GM12874 (cell line): Measurements from ENCODE around the gene CCDC91.

ENCODE experiments used
- TF ChIP-seq, protein P1 (sequence below): IDR thresholded peaks from 2 replicates; pipeline ENCODE4 v1.5.1; 2011; ENCODE audit warnings: low read depth, mild to moderate bottlenecking, control low read depth, low read length, moderate library complexity; ENCODE audit not compliant: insufficient read depth

CCDC91 gene

DNA sequence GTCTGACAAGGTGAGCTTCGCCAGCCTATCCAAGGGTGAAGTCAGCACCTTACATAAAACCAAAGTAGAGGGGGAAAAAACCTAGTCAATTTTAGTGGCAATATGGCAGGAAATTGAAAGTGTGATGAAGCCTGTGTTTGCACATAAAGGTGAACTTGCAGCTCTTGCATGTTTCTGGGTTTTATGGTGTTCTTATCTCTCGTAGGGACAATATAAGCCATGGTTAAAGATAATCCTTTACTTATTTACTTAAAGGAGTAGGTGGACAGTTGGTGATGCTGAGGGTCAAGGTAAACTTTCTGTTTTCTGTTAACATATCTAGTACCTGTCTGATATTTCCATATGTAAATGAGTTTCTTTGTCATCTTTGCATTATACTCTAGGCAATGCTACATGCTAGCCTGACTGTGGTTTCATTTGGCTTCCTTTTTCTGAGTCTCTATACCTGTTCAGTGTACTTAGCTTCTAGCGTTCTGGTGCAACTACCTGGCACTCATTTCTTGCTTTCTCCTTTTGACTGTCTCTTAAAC, 32.8 kb downstream of the CCDC91 start:
- TF ChIP-seq, protein P1, sequence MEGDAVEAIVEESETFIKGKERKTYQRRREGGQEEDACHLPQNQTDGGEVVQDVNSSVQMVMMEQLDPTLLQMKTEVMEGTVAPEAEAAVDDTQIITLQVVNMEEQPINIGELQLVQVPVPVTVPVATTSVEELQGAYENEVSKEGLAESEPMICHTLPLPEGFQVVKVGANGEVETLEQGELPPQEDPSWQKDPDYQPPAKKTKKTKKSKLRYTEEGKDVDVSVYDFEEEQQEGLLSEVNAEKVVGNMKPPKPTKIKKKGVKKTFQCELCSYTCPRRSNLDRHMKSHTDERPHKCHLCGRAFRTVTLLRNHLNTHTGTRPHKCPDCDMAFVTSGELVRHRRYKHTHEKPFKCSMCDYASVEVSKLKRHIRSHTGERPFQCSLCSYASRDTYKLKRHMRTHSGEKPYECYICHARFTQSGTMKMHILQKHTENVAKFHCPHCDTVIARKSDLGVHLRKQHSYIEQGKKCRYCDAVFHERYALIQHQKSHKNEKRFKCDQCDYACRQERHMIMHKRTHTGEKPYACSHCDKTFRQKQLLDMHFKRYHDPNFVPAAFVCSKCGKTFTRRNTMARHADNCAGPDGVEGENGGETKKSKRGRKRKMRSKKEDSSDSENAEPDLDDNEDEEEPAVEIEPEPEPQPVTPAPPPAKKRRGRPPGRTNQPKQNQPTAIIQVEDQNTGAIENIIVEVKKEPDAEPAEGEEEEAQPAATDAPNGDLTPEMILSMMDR: no peak

DNA sequence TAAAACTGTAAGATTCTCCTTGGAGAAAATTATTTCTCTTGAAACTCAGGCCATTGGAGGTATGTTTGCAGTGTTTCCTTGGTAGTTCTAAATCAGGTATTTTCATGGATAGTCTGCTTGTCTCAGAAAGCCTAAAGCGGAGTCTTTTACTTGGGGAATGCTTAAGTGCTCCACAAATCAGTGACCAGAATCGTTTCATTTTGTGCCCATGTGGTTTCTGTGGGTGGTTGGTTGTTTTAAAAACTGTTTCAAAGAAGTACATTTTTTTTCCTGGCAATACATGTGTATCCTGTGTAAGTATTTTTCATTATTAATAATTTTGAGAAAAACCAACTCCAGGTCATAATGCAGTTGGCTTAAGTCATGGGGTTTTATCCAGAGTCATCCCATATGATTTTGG, 33.6 kb downstream of the CCDC91 start:
- TF ChIP-seq, protein P1: no peak

DNA sequence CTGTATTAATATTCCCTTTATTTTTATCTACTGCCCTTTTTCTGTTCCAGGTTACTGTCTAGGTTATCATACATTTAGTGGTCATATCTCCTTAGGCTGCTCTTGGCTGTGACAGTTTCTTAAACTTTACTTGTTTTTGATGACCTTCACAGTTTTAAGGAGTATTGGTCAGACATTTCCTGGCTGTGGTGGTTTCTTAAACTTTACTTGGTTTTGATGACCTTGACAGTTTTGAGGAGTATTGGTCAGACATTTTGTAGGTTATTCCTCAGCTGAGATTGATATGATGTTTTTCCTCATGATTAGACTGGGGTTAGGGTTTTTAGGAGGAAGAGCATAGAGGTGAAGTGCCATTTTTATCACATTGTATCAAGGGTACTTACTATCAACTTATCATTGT, 36.4 kb downstream of the CCDC91 start:
- TF ChIP-seq, protein P1: no peak

DNA sequence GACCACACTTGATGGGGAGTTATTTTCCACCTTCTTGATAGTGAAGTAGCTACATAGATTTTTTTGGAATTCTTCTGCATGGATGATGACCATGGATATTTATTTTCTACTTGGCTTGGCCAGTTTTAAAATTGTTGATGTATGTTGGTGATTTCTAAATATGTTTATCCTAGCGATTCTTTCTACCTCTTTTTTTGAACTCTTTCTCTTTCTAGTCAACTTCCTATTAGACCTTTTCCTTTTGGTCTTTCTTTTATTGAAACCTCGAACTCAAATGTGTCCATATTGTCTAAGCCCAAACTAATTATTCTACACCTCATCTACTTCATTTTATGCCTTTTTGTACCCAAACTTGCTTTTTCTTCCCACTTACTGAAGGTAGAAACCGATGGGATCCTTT, 37.0 kb downstream of the CCDC91 start:
- TF ChIP-seq, protein P1: no peak

DNA sequence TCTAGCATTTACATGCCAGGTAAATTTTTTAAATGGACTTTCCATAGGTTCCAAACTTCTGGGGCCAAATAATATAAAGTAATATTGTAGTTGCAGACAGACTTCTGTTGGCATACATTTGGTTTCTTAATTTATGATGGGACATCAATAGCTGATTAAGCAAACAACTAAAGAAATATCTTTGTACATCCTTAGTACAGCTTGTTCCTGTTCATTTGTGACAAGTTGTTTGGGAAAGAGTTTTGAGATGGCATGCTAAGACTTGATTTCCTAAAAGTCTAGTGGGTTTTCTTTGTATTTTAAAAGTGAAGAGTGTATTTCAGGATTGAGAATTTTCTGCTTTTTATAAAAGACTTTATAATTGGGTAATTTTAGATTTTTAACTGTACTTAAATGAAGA, 41.0 kb downstream of the CCDC91 start:
- TF ChIP-seq, protein P1: no peak

DNA sequence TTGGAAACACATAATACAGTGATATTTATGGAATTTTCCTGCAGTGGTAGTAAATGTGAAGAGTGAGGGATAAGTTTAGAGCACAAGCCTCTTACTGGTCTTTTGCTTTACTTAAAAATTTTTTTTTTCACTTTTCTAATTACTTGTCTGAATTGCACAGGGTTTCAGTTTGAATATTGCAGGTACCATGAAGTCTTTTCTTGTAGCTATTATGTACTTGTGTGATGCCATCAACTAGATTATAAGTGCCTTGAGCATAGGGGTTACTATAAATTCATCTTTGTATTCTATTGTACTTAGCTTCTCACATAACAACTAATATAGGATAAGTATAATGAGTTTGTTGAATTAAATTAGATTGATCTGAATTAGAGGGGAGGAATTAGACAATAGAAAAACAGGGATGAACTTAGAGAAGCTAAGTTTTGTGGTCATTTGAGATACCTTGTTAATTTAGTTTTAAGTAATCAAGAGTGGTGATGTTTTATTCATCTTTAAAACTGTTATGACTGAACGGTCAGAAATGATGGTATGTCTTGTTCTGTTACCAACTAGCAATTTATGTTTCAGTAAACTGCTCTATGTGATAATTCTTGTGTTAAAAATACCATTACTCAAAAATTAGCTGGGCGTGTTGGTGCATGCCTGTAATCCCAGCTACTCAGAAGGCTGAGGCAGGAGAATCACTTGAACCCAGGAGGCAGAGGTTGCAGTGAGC, 42.1 kb downstream of the CCDC91 start:
- TF ChIP-seq, protein P1: no peak

DNA sequence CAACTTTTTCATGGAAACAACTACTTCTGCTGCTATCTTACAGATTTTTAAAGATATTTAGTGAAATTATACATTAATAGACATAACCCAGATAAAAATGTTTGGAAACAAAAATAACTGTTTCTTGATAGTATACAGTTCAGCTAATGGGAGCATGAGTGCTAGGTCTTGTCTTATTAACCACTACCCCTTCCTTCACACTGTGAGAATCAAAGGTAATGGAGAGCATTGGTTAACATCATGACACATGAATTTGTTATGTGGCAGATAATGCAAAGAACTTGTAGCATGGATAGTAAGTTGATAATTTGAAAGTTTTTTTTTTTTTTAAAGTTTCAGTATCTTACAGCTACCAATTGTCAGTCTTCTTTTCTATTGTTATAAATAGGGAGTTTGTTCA, 44.2 kb downstream of the CCDC91 start:
- TF ChIP-seq, protein P1: no peak

DNA sequence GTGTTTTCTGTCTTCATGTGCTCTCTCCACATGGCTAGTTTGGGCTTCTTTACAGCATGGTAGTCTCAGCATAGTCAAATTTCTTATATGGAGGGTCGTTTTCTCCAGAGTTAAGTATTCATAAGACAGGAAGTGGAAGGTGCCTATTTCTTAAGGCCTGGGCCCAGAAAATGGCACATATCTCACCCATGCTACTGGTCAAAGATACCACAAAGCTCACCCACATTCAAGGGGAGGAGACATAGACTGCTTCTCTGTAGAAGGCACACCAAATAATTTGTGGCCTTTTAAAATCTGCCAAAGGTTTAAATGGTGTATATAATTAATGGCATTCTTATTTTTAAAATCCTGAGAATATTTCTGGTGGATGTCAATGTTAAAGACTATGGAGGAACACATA, 44.8 kb downstream of the CCDC91 start:
- TF ChIP-seq, protein P1: no peak
